ENCODE measurements around the gene RTN1. TPM values are rescaled to one million over a fixed set of nuclear protein-coding genes. Genes with fewer than 3 reads are reported as not detected.
A peak's percentile ranks its signal among the peaks of the same experiment; 100 is the strongest.

The RTN1 gene
- 0.18 and 0.36 TPM in 2 replicates for polyA plus RNA-seq (2011; rRNA removed)
- polyA minus RNA-seq (2011; rRNA and poly(A)+ RNA removed), result 0.14 TPM in 1 of 2 replicates, not detected in the other

GRCh38 chr14:59870277-59871165 is at the start of gene RTN1:
Gene RTN1 (minus strand): TSS chr14:59870776. CDS start chr14:59870630, 146 bp downstream.
- POLR2A ChIA-PET, result no interaction called here
- no peak for TF ChIP-seq CTCF (IDR thresholded peaks at IDR 0.05; ENCODE audit: insufficient read depth, low read depth, low read length)
- Histone ChIP-seq H3K27me3 (ENCODE audit: control insufficient read depth, insufficient read depth, low read length) (peaks cover 10% of the 10 kb centered on the region), H3K36me3 (ENCODE audit: control insufficient read depth, insufficient read depth, low read length) (no peaks in the 10 kb centered on the region), H3K4me3 (ENCODE audit: low read depth, low read length) (peak within 1 kb of the TSS; percentile 48)
- CTCF ChIA-PET, result interaction anchor here (1.2 kb wide), 1 partner anchor 12 kb away, joined by 4 read pairs; no protein-coding TSS in a partner anchor
- no peak for DNase-seq (ENCODE audit: low read depth)

DNA sequence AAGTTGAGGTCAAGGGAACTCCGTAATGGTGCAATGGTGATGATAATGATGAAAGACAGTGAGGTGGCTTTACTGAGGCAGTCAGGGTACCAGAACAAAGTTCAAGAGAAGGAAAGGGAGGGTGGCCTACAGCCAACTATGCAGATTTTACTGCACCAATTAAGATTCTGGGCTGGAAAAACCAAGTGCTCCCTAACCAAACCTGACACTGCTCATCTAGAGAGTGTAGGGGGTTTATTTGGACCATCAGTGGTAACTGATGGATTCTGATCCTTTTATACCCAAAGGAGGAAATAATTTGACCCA is 49.8 kb upstream of the RTN1 start:
- CTCF ChIA-PET, result no interaction called here

DNA sequence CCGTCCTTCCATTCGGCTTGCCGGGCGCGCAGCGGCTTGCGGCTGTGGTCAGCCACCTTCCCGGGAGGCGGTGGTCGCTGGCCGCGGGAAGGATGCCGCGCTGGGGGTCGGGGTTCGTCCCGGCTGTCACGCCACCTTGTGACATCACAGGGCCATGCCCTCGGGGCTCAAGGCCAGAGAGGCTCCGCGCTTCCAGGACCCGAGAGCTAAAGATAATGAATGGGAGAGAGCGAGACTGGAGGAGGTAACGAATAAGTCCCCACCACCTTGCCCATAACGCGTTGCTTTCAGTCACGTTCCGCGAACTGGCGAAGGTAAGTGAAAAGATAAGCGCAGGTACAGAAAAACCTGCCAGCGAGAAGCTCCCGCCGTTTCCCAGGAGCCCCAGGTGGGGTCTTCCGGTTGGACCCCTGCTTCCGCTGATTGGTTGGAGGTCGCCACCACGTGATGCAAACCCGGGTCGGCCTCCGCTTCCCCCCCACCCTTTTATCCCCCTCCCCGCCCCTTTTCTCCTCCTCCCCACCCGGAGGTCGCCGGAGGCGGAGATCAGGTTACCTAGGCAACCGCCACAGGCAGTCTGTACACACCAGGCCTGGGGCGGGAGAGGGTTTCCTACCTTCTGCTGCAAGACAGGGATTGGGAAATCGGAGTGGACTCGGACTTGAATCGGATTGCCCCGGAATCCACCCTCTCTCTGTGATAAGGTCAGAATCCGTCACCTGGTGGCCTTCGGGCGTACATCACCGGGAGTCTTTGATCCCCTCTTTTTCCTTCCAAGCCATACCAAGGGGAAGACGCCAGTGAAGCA is 49.2 kb upstream of the RTN1 start, which contains the start of gene LRRC9:
Gene LRRC9 (plus strand): TSS at position 575 of the 808 bp plus-strand sequence.
- peak within 1 kb of the TSS; percentile 16 for H3K4me3 ChIP-seq (ENCODE audit: low read depth, low read length)
- no peak for TF ChIP-seq CTCF (IDR thresholded peaks at IDR 0.05; ENCODE audit: insufficient read depth, low read depth, low read length)
- POLR2A ChIA-PET, result no interaction called here
- no peaks in the 10 kb centered on the region for H3K36me3 ChIP-seq (ENCODE audit: control insufficient read depth, insufficient read depth, low read length)
- DNase-seq (ENCODE audit: low read depth), result no peak
- peaks cover 11% of the 10 kb centered on the region for H3K27me3 ChIP-seq (ENCODE audit: control insufficient read depth, insufficient read depth, low read length)
- CTCF ChIA-PET, result no interaction called here

More for the DNA sequence above, 49.8 kb upstream of the RTN1 start:
- no peaks in the 10 kb centered on the region for H3K36me3 ChIP-seq (ENCODE audit: control insufficient read depth, insufficient read depth, low read length)
- no peak for TF ChIP-seq CTCF (IDR thresholded peaks at IDR 0.05; ENCODE audit: insufficient read depth, low read depth, low read length)
- no peak for DNase-seq (ENCODE audit: low read depth)
- H3K27me3 ChIP-seq (ENCODE audit: control insufficient read depth, insufficient read depth, low read length), result peaks cover 11% of the 10 kb centered on the region
- POLR2A ChIA-PET, result no interaction called here
- H3K4me3 ChIP-seq (ENCODE audit: low read depth, low read length), result no peak overlapping the region

DNA sequence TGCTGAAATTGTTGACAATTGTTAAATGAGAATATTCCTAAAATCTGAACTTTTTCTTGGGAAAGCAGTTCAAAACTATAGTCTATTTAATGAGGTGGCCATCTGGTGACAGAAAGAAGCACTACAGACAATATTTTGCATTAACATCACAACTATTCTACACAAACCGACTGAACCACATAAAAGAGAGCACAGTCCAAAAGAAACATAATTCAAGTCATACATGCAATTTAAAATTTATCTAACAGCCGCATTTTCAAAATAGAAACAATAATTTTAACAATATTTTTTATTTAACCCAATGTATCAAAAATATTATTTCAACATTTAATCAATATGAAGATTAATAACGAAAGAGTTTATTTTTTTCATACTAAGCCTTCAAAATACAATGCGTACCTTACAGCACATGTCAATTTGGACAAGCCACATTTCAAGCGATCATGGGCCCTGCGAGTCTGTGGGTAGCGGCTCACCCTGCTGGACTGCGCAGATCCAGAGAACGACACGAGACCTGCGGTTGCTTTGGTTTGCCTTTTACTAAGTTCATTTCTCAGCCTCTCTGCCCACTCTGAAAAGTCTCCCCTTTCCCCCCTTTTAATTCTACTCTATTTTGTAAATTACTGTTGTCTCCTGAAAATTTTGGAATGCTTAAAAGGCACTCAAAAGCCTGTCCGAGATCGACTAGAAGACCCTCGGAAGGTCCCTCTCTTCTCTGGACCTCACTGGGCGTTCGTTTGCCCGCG is 48.4 kb upstream of the RTN1 start:
- ChIA-PET POLR2A (no interaction called here), CTCF (interaction anchor here (1.3 kb wide), 1 partner anchor 13 kb away, joined by 3 read pairs; no protein-coding TSS in a partner anchor)
- TF ChIP-seq CTCF (IDR thresholded peaks at IDR 0.05; ENCODE audit: insufficient read depth, low read depth, low read length), result peak; percentile 41; the same call in 1 of the 2 replicates
- peak overlapping the region; percentile 16 for H3K4me3 ChIP-seq (ENCODE audit: low read depth, low read length)
- no peak for DNase-seq (ENCODE audit: low read depth)
- H3K36me3 ChIP-seq (ENCODE audit: control insufficient read depth, insufficient read depth, low read length), result no peaks in the 10 kb centered on the region
- peaks cover 11% of the 10 kb centered on the region for H3K27me3 ChIP-seq (ENCODE audit: control insufficient read depth, insufficient read depth, low read length)
